Endothelial cell of umbilical vein (primary cell): ENCODE measurements around the gene YIPF1. TPM values are rescaled to one million over a fixed set of nuclear protein-coding genes. Genes with fewer than 3 reads are reported as not detected.

Source experiments
- BruUV-seq: library from RNA; stranded (reverse); fragments of 400-500 nt; replicated peaks from 2 replicates; lab custom pipeline; 2021; lab: Mats Ljungman, UMichigan
- CTCF ChIA-PET: fragments of 300-600, 350-600 bp; sonication (Branson Sonifier 250); formaldehyde crosslinking; loops from one replicate; lab custom pipeline; 2021; ENCODE audit warnings: antibody characterized with exemption, inconsistent platforms; lab: Charles Lee
- POLR2A ChIA-PET: fragments of 300-600, 350-600 bp; sonication (Branson Sonifier 250); formaldehyde crosslinking; loops from one replicate; lab custom pipeline; 2021; ENCODE audit warnings: antibody characterized with exemption, inconsistent platforms; lab: Charles Lee
- DNase-seq: peaks from one replicate; pipeline ENCODE4 v3.0.0-alpha.2; 2011; ENCODE audit warnings: low read depth, low spot score
- FAIRE-seq: peaks from 2 replicates; lab custom pipeline; 2011; peaks lifted over from hg19 to GRCh38; lab: Jason Lieb, UNC
- H2AFZ ChIP-seq: 2 replicates; pipeline ENCODE4 v1.6.0; 2012; ENCODE audit warnings: low read depth, low read length, control low read depth, inconsistent platforms
- H3K27ac ChIP-seq: 2 replicates; pipeline ENCODE4 v1.5.1; 2011; ENCODE audit warnings: low read depth, mild to moderate bottlenecking, control low read depth, low read length, moderate library complexity; ENCODE audit not compliant: insufficient read depth
- H3K27me3 ChIP-seq, 2 experiments: 2 replicates each; pipeline versions ENCODE4 v1.6.0 to v1.6.1; 2011; ENCODE audit warnings: low read length in 2 of 2, mixed read lengths in 1 of 2; ENCODE audit not compliant: control insufficient read depth in 2 of 2, insufficient read depth in 2 of 2
- H3K36me3 ChIP-seq, 2 experiments: 2 replicates in 1 of 2; 3 replicates in 1 of 2; pipeline ENCODE4 v1.5.1; 2011; ENCODE audit warnings: low read length in 2 of 2, mild to moderate bottlenecking in 1 of 2, moderate library complexity in 1 of 2; ENCODE audit not compliant: control insufficient read depth in 2 of 2, insufficient read depth in 2 of 2; ENCODE audit errors: extremely low read depth in 1 of 2
- H3K4me1 ChIP-seq: 3 replicates; pipeline ENCODE4 v1.5.1; 2011; ENCODE audit warnings: mild to moderate bottlenecking, low read length; ENCODE audit not compliant: control insufficient read depth, insufficient read depth; ENCODE audit errors: extremely low read depth
- H3K4me2 ChIP-seq: 2 replicates; pipeline ENCODE4 v1.6.1; 2011; ENCODE audit warnings: low read length, control low read depth, mixed read lengths; ENCODE audit not compliant: insufficient read depth
- H3K4me3 ChIP-seq, 3 experiments: fragments of 200-600 bp in 1 of 3; sonication (generic), shearing (Covaris generic) in 1 of 3; replicated peaks in 1 of 3; 2 replicates each; pipeline ENCODE4 v1.5.1; 2011 to 2016; ENCODE audit warnings: control low read depth in 3 of 3, low read length in 3 of 3, mild to moderate bottlenecking in 2 of 3, inconsistent platforms in 1 of 3, low read depth in 1 of 3, moderate library complexity in 1 of 3; ENCODE audit not compliant: insufficient read depth in 1 of 3
- H3K79me2 ChIP-seq: 2 replicates; pipeline ENCODE4 v1.6.0; 2012; ENCODE audit warnings: low read length, inconsistent platforms; ENCODE audit not compliant: control insufficient read depth, insufficient read depth
- H3K9ac ChIP-seq: replicated peaks from 2 replicates; pipeline ENCODE3; 2011; ENCODE audit warnings: low read length, control low read depth; ENCODE audit not compliant: insufficient read depth; ENCODE audit errors: extremely low read depth
- H3K9me1 ChIP-seq: replicated peaks from 3 replicates; pipeline ENCODE4 v1.6.0; 2011; ENCODE audit warnings: mild to moderate bottlenecking, low read length; ENCODE audit not compliant: control insufficient read depth, insufficient read depth; ENCODE audit errors: extremely low read depth
- H3K9me3 ChIP-seq: replicated peaks from 2 replicates; pipeline ENCODE4 v1.5.1; 2012; ENCODE audit warnings: low read length, inconsistent platforms; ENCODE audit not compliant: control insufficient read depth, insufficient read depth
- H4K20me1 ChIP-seq: replicated peaks from 2 replicates; pipeline ENCODE3; 2011; ENCODE audit warnings: mild to moderate bottlenecking, low read length; ENCODE audit not compliant: control insufficient read depth, insufficient read depth; ENCODE audit errors: extremely low read depth
- FOS ChIP-seq: IDR thresholded peaks from 2 replicates; pipeline ENCODE4 v1.6.1; 2011; ENCODE audit warnings: mild to moderate bottlenecking, low read length, moderate library complexity, borderline replicate concordance; ENCODE audit not compliant: insufficient read depth
- JUN ChIP-seq: IDR thresholded peaks from 2 replicates; pipeline ENCODE4 v1.6.1; 2011; ENCODE audit warnings: borderline replicate concordance, low read depth; ENCODE audit not compliant: insufficient read length, insufficient read depth
- POLR2A ChIP-seq: IDR thresholded peaks from 2 replicates; pipeline ENCODE4 v1.6.1; 2012; ENCODE audit warnings: low read depth, mild to moderate bottlenecking, control low read depth, low read length
- dilution Hi-C: fragments of 300-500 bp; cut with MboI; formaldehyde crosslinking; loops from one replicate; pipeline ENCODE4 v1.15.0; 2019; ENCODE audit warnings: low sequenced_read_pairs; ENCODE audit not compliant: extremely low pct_ligation_motif_present
- intact Hi-C: fragments of 100-400 bp; cut with micrococcal nuclease; formaldehyde crosslinking; loops from one replicate; pipeline ENCODE4 v1.10.0; 2022
- polyA plus RNA-seq, 4 experiments: library from polyadenylated mRNA; depleted of rRNA in 3 of 4; stranded (reverse) in 3 of 4; unstranded in 1 of 4; fragments of >200 nt; gene quantifications; 2 replicates each; pipeline versions ENCODE4 v1.2.1 to v1.2.3, GENCODE V29; 2011 to 2012; ENCODE audit warnings: missing spikeins in 1 of 4
- total RNA-seq: library from RNA; stranded (reverse); gene quantifications from 2 replicates; pipeline ENCODE4 v1.2.3, GENCODE V29; 2021
- TF ChIP-seq, protein P1 (sequence below): IDR thresholded peaks from 2 replicates; pipeline ENCODE4 v1.6.1; 2011; ENCODE audit not compliant: insufficient read depth, insufficient read length

Gene YIPF1
- total and polyA plus RNA-seq, 2 donors (not counting 3 experiments of a cell fraction or from before 2014, with no cell fraction given) = 14.8 to 26.2 TPM

DNA sequence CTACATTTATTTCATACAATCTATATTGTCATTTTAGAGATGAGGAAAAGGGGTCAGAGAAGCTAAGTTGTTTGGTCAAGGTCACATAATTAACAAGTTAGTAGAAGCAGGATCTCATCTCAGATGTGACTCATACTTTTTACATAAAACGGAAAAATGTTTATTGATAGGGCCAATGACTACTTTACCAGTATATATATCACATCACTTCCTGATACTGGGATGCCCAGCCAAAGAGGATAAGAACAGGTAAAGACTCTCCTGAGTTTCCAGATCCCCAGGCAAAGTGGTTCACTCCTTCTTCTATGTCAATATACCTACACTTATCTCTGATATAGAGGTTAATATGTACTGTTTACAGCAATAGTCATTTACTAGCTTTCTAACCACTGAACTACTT is 21.0 kb downstream of the YIPF1 start:
- H3K4me2 ChIP-seq = peak overlapping the region; percentile 29
- H3K9me1 ChIP-seq = no peaks in the 10 kb centered on the region
- H3K9me3 ChIP-seq = no peaks in the 10 kb centered on the region
- no peaks in the 10 kb centered on the region for H3K79me2 ChIP-seq
- H2AFZ ChIP-seq = no peak overlapping the region
- intact Hi-C loops (no loop called here), dilution Hi-C loops (no loop called here)
- H3K36me3 ChIP-seq = peaks cover 0 to 3% of the 10 kb centered on the region in 2 experiments
- peak; percentile 31 for DNase-seq
- peak; percentile 12 for FAIRE-seq
- peaks cover 8% of the 10 kb centered on the region for H3K4me1 ChIP-seq
- no TSS peak for BruUV-seq
- TF ChIP-seq JUN (peak; percentile 32), FOS (peak; percentile 63), POLR2A (no peak)
- no peaks in the 10 kb centered on the region for H4K20me1 ChIP-seq
- no peak overlapping the region for H3K9ac ChIP-seq
- ChIA-PET CTCF (interaction anchor here (0.9 to 6.6 kb wide), 3 partner anchors 8 to 91 kb away, joined by 4 to 61 read pairs (median 21); no protein-coding TSS in a partner anchor), POLR2A (no interaction called here)
- H3K27ac ChIP-seq = no peak overlapping the region
- H3K4me3 ChIP-seq = no peak overlapping the region
- H3K27me3 ChIP-seq = no peaks in the 10 kb centered on the region

DNA sequence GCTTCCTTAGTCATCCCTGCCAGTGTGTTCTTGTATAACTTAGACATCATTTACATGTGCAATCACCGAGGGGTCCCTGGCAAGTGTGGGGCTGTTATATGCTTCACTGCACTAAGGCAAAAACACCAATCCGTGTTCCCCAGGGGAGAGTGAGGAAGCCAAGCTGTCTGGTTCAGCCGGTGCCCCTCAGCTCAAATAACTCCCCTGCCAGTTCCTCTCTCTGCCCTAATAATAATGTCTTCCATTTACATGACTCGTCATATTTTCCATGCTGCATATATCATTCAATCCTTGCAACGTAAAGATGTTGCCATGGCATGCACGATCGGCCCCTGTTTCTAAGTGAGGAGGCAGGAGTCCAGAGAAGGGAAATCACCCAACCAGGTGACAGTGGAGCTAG is 27.1 kb downstream of the YIPF1 start:
- Histone ChIP-seq H3K4me2 (no peak overlapping the region), H3K4me1 (no peaks in the 10 kb centered on the region), H3K9me1 (no peaks in the 10 kb centered on the region), H3K27ac (no peak overlapping the region), H3K79me2 (no peaks in the 10 kb centered on the region), H2AFZ (no peak overlapping the region), H3K27me3 (no peaks in the 10 kb centered on the region), H3K9ac (no peak overlapping the region), H4K20me1 (no peaks in the 10 kb centered on the region), H3K4me3 (no peak overlapping the region), H3K9me3 (no peaks in the 10 kb centered on the region), H3K36me3 (peaks cover 0 to 5% of the 10 kb centered on the region in 2 experiments)
- POLR2A ChIA-PET = no interaction called here
- BruUV-seq = no TSS peak
- no peak for FAIRE-seq
- DNase-seq = no peak
- intact Hi-C loops (loop anchor here (5.0 kb wide), 1 partner anchor 950 kb away; no protein-coding TSS in a partner anchor), dilution Hi-C loops (no loop called here)
- CTCF ChIA-PET = interaction anchor here (1.0 to 5.7 kb wide), 6 partner anchors 9 to 97 kb away, joined by 3 to 81 read pairs (median 10); no protein-coding TSS in a partner anchor
- TF ChIP-seq, protein P1, sequence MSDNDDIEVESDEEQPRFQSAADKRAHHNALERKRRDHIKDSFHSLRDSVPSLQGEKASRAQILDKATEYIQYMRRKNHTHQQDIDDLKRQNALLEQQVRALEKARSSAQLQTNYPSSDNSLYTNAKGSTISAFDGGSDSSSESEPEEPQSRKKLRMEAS = no peak
